ENCODE measurements around the gene CASP4.
"Not testable (repeated sequence)": the region's sequence is repeated elsewhere in the genome, so short reads cannot be mapped to it uniquely, and the experiment has no call there.

CASP4 gene

GRCh38 chr11:104962852-104963251, 5.5 kb downstream of the CASP4 start:
- H3K4me3 ChIP-seq (ENCODE audit: low read length) = no peak overlapping the region
- DNase-seq (ENCODE audit: low read depth) = no peak
- no peak for TF ChIP-seq CTCF (conservative IDR thresholded peaks at IDR 0.05; ENCODE audit: low read depth, low read length)

GRCh38 chr11:104957280-104957679, 11.1 kb downstream of the CASP4 start:
- H3K4me3 ChIP-seq (ENCODE audit: low read length) = no peak overlapping the region
- DNase-seq (ENCODE audit: low read depth) = no peak
- TF ChIP-seq CTCF (conservative IDR thresholded peaks at IDR 0.05; ENCODE audit: low read depth, low read length) = no peak

- DNase-seq (ENCODE audit: low read depth) = no peak
- TF ChIP-seq CTCF (conservative IDR thresholded peaks at IDR 0.05; ENCODE audit: low read depth, low read length) = no peak
- H3K4me3 ChIP-seq (ENCODE audit: low read length) = no peak overlapping the region
These were observed 11.8 kb downstream of the CASP4 start for GRCh38 chr11:104956528-104956927.

GRCh38 chr11:104946907-104947306, 21.5 kb downstream of the CASP4 start:
- TF ChIP-seq CTCF (conservative IDR thresholded peaks at IDR 0.05; ENCODE audit: low read depth, low read length) = peak; percentile 43
- H3K4me3 ChIP-seq (ENCODE audit: low read length) = no peak overlapping the region
- DNase-seq (ENCODE audit: low read depth) = no peak

- DNase-seq (ENCODE audit: low read depth) = no peak
- TF ChIP-seq CTCF (conservative IDR thresholded peaks at IDR 0.05; ENCODE audit: low read depth, low read length) = no peak
- H3K4me3 ChIP-seq (ENCODE audit: low read length) = no peak overlapping the region
These were observed 24.3 kb downstream of the CASP4 start for GRCh38 chr11:104944076-104944475.

DNA sequence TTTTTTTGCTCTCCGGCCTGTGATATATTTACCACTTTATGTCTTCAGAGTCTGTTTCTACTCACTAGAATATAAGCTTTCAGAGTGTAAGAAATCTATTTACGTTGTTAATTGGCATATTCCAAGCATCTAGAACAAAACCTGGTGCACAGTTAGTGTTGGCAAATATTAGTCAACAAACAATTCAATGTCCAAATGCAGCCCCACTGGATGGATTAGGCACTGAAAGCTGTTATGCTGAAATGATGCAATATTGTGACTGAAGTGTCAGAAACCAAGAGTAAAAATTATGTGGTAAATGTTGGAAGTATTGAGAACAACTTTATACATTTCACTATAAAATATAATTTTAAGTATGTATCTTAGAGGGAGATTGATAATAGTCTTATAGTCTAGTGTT, 24.8 kb downstream of the CASP4 start:
- no peak overlapping the region for H3K4me3 ChIP-seq (ENCODE audit: low read length)
- TF ChIP-seq CTCF (conservative IDR thresholded peaks at IDR 0.05; ENCODE audit: low read depth, low read length) = no peak
- DNase-seq (ENCODE audit: low read depth) = no peak

- no peak overlapping the region for H3K4me3 ChIP-seq (ENCODE audit: low read length)
- DNase-seq (ENCODE audit: low read depth) = no peak
- TF ChIP-seq CTCF (conservative IDR thresholded peaks at IDR 0.05; ENCODE audit: low read depth, low read length) = no peak
These were observed 33.8 kb downstream of the CASP4 start for GRCh38 chr11:104934594-104934993.

DNA sequence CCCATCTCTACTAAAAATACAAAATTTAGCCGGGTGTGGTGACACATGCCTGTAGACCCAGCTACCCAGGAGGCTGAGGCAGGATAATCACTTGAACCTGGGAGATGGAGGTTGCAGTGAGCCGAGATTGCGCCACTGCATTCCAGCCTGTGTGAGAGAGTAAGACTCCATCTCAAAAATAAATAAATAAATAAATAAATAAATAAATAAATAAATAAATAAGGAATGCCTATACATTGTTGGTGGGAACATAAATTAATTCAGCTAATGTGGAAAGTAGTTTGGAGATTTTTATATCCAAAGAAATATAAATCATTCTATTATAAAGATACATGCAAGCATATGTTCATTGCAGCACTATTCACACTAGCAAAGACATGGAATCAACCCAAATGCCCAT, 34.3 kb downstream of the CASP4 start:
- DNase-seq (ENCODE audit: low read depth); H3K4me3 ChIP-seq (ENCODE audit: low read length): not testable (repeated sequence)

All from retinal pigment epithelial cell (primary cell).